ENCODE results near the gene WHRN.

Gene WHRN

DNA sequence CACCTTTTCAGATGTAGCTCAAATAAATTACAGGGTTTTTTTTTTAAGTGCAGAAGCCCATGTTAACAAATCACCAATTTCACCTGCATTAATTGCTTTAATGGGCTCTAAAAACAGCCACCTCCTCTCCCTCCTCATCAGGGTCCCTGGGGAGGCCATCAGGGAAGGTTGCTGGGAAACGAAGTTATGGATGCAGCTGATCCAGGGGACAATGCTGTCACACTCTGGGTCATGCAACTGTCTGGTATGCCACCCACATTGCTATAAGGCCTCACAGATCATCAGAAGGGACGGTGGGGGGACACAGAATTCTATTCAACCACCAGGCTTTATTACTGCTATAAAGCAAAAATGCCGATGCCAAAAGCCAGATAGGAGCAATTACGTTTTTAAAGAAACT, 9.3 kb downstream of the WHRN start:
- no peak overlapping the region for H3K4me3 ChIP-seq
- no peak overlapping the region for H3K27ac ChIP-seq

DNA sequence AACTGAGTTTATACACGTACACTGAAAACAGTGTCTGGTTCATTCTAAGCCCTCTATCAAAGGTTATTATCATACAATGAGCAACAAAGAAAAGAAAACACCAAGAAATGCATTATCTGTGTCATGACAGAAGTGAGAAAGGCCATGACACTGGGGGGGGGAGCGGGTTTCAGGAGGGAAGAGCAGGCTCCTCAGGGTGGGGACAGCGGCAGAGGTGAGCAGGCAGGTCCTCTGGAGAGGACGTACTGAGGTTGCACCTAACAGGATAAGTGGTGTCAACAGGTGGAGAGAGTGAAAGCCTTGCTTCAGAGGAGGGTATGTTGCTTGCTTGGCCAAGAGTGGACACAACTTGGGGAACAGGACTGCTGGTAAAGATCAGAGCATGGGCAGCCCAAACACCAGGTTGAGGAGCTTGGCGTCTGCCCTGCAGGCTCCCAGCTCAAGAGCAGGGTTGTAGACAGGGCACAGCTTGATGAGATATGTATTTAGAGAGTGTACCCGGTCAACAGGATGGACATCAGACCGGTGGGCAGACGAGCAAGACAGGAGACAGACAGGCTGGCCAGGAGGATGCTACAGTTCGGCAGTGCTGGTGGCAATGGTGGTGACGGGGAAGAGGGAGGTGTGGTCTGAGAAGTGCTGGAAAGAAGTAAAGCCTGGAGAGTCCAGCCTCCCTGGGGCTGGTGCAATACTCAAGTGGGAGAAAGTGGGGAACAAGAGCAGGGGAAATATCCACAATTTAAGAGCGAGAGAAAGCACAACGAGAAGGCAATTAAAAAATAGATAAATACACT, 10.3 kb downstream of the WHRN start:
- Histone ChIP-seq H3K27ac (no peak overlapping the region), H3K4me3 (no peak overlapping the region)

DNA sequence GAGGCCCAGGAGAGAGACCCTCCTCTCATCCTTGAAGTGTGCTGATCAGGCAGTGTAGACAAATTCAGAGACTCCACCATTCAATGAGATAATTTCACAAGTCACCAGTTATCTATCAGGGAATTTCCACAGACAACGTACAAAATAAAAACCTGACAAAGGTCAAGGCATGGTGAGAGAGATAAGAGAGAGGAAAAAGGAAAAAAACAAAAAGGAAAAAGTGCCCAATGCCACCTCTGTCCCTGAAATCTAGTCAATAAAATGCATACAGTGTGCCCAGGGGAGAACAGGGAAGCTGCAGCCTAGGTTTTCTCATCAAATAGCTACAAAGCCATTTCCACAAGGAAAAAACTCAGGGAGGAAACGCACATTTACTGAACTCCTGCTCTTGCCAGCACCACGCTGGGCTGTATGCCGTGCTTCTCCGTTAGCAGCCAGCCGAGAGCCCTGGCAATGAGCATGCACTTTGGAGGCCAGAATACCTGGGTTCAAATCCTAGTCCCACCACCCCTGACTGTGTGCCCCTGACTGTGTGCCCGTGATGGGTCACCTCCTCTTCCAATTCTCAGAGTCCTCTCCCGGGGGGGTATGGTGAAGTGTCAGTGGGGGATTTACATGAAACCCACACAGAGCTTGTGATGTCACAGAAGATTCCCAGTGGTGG, 11.6 kb downstream of the WHRN start:
- H3K4me3 ChIP-seq = no peak overlapping the region
- H3K27ac ChIP-seq = no peak overlapping the region

DNA sequence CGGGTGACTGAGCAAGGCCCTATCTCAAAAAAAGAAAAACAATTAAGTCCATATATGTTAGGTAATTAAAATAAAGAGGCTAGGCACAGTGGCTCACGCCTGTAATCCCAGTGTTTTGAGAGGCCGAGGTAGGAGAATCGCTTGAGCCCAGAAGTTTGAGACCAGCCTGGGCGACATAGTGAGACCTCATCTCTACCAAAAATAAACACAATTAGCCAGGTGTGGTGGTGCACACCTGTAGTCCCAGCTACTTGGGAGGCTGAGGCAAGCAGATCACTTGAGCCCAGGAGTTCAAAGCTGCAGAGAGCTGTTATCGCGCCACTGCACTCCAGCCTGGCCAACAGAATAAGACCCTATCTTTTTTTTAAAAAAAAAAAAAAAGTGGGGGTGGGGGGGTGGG, 12.3 kb downstream of the WHRN start:
- no peak overlapping the region for H3K4me3 ChIP-seq
- H3K27ac ChIP-seq = no peak overlapping the region

DNA sequence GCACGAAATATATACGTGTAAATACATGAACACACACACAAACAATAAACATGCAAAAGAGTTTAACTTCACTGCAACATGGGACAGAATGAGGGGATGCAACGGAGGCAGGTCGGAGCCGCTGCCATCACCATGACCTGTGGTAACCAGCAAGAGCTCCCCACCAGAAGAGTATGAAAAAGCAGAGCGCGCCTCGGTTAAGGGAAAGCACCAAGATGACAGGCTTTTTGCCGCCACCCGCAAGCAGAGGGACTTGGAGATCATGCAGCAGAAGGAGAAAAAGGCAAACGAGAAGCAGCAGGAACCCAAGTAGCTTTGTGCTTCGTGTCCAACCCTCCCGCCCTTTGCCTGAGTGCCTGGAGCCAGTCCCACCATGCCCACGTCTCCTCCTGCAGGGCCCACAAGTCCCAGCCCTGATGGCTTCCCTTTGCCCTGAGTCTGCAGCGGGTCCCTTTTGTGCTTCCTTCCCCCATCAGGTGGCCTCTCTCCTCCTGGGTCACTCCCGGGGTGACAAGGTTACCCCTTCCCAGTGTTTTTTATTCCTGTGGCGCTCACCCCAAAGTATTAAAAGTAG, 13.8 kb downstream of the WHRN start:
- Histone ChIP-seq H3K27ac (no peak overlapping the region), H3K4me3 (no peak overlapping the region)

DNA sequence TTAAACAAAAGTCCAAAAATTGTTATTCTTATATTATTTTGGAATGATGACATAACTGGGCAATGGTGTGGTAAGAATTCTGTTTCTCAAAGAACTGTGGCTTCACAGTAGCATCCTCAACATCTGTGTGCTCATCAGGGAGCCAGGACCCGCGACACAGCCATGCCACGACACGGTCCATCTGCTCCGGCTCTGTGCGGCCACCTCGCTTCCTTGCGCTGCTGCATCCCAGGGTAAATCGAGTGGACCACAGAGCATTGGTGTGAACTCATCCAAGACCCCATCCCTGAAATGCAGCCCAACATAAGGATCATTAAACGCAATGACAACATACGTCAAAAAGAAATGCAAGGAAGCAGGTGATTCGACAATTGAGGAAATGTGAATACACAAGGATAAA, 15.3 kb downstream of the WHRN start:
- no peak overlapping the region for H3K4me3 ChIP-seq
- no peak overlapping the region for H3K27ac ChIP-seq

DNA sequence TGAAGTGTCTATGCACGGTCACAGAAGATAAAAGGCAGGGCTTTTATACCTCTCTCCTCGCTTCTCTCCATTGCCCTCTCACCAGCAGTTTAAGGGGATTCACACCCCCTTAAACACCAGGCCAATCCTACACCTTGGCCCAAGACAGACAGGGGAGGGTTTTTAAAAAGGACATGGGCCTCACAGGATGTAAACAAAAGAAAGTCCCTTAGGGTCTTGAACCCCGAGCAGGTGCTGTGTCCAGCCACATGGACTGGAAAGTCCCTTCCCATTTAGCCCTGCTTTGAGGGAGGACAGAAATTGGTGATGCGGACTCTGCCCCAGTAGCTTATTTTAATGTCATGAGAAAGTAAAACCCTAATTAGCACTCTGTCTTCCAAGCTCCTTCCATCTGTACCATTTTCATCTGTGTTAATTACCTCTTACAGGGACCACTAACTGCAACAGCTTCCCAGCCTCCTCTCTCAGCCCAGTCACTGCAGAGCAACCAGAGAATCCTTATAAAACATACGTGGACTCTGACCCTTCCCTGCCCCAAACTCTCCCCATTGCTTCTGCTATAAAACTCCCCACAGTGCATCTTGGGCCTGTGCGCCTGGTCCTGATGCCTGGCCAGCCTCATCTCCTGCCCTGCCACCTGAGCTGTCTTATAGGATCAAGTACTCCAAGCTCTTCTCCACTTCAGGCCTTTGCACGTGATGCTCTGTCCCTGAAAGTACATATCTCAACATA, 16.7 kb downstream of the WHRN start:
- no peak overlapping the region for H3K27ac ChIP-seq
- H3K4me3 ChIP-seq = no peak overlapping the region

DNA sequence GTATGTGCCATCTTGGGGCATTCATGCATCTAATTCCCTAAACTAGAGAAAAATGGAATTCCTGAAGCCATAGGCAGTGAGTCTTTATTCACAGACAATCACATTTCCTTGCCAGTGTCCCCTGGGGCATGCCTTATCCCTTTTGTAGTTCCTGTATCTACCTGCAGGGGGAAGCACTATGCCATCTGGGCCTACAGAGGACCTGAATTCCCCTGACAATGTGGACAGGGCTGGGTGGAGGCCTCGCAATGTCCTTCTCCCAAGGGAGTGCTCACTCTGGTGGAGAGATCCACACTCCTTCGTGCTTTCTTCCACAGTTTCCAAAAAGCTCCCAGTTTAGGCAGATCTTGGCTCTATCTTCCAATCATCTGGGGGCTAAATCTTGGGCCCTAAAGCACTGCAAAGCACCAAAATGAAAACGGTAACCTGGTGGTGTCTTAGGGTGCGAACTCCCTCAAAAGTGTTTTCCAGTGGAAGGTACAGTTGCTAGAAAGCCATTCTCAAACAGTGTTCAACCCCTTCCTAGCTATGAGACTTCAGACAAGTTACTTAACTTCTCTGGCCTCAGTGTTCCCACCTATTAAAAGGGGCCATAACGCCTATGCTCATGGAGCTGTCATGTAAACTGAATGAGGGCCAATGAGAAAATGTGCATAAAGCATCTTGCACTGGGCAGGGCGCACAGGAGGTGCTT, 17.5 kb downstream of the WHRN start:
- no peak overlapping the region for H3K27ac ChIP-seq
- no peak overlapping the region for H3K4me3 ChIP-seq

DNA sequence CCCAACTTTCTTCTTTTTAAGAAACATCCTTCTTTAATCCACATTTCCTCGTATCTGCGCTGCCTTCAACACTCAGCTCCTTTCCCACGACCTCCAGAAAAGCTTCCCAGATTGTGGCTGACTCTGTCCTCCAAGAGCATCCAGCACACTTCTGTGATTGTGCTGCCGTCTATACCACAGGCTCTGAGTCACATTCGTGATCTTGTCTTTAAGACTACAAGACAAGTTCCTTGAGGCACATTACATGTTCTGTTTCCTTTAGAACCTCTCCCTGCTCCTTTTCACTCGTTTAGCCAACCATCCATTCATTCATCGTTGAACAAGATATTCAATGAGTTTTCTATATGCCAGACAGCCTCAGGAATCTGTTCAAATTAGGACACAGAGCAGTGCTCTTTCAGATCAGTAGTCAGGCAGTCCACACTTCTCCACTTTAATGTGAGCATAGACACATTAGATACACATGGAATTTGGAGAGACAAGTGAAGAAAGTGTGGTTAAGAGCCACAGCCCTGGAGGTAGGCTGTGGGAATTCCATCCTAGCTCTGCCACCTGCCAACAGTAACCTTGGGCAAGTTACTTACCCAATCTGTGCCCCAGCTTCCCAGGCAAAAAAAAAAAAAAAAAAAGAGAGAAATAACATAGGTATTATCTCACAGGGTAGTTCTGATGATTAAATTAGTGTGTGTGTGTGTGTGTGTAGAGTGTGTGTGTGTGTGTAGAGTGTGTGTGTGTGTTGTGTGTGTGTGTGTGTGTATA, 18.9 kb downstream of the WHRN start:
- Histone ChIP-seq H3K4me3 (no peak overlapping the region), H3K27ac (no peak overlapping the region)

DNA sequence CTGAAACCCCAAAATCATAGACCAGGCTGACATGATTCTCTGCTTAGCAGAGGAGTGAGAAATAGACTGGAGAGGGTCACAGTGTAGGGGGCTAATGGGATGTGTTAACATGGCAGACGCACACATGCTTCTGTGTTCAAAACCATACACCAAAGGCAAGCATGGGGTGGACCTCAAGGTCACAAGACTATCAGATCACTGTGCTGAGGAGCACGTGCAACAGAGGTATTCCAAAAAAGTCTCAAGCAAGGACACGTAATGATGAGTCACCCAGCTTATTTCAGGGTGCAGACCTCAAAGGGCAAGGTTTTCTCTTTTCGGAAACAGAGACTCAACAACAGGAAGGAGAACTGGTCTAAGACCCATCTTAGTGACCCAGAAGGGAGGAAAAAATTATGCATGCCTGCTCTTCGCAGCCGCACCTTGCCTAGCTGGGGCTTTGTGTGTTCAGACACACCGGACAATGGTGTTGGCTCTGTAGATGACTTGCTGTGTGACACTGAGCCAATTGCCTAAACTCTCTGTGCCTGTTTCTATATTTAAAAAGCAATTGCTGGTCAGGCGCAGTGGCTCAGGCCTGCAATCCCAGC, 20.3 kb downstream of the WHRN start:
- Histone ChIP-seq H3K27ac (peak overlapping the region in 4 of 21 experiments; percentile 27 to 58 (median 38)), H3K4me3 (no peak overlapping the region)

DNA sequence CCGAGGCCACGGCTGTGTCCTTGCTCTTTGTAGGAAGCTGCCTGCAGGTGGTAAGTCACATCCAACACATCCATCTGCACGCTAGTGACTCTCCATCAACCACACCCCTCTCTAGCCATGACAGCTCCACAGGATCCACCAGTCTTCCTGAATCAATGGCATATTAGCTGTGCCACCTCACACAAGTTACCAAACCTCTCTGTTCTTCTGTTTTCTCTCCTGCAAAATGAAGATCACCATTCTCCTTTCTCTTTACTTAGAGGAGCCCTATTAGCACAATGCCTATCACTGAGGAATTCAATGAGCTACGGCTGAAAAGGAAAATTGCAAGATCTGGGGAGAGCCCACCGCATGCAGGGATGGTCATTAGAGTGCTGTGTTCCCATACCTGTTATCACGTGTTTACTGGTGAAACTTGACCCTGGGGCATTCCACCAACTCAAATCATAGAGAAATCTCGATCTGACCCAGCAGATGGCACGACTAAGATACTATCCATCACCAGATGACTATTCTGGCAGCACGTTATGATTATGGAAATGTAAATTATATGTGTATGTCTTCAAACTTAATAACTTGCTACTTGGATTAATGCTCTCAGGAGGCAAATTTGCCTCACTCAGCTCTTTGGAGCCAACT, 20.9 kb downstream of the WHRN start:
- Histone ChIP-seq H3K4me3 (no peak overlapping the region), H3K27ac (peak overlapping the region in 1 of 21 experiments; percentile 58)

DNA sequence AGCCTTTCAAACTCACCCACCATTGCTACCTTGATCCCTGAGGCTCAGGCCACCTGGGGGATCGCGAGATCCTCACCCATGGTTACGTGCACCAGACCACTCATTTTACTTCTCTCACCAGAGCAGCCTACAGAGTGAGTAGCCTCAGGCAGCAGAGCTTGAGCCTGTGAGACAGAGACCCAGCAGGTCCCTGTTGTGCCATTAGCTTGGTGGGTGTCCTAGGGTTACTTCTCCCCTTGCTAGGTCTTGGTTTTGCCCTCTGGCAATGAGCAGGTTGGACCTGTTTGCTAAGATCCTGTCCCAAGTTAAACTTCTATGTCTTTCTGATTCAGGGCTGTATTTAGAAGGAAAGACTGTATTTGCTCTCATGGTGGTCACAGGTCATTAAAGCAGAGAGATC, 21.8 kb downstream of the WHRN start:
- Histone ChIP-seq H3K4me3 (no peak overlapping the region), H3K27ac (no peak overlapping the region)

DNA sequence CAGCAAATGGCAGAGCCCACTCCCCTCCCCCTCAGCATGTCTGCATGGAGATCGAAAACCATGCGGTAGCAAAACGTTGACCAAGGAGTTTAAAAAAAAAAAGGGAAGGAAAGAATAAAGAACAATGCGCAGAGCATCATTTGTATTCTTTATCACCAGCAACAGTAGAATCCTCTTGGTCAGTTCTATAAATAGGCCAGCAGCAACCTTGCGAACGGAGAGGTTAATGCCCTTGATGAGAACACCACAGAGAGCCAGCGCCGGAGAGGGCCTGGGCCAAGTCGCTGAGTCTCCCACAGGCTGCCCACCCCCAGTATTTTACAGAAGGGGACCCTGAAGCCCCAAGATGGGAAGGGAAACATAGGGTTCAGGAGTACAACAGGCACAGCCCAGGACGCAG, 22.7 kb downstream of the WHRN start:
- H3K27ac ChIP-seq = no peak overlapping the region
- H3K4me3 ChIP-seq = no peak overlapping the region

DNA sequence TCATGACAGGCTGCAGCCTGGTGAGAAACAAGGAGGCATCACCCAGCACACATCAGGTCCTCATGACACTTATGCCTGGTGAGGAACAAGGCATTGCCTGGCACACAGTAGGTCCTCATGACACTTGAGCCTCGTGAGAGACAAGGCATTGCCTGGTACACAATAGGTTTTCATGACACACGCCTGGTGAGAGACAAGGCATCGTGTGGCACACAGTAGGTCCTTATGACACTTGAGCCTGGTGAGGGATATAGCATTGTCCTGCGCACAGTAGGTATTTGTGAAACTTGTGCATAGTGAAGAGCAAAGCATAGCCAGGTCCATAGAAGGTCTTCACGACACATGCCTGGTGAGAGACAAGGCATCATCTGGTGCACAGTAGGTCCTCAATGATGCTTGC, 23.5 kb downstream of the WHRN start:
- no peak overlapping the region for H3K4me3 ChIP-seq
- H3K27ac ChIP-seq = no peak overlapping the region

DNA sequence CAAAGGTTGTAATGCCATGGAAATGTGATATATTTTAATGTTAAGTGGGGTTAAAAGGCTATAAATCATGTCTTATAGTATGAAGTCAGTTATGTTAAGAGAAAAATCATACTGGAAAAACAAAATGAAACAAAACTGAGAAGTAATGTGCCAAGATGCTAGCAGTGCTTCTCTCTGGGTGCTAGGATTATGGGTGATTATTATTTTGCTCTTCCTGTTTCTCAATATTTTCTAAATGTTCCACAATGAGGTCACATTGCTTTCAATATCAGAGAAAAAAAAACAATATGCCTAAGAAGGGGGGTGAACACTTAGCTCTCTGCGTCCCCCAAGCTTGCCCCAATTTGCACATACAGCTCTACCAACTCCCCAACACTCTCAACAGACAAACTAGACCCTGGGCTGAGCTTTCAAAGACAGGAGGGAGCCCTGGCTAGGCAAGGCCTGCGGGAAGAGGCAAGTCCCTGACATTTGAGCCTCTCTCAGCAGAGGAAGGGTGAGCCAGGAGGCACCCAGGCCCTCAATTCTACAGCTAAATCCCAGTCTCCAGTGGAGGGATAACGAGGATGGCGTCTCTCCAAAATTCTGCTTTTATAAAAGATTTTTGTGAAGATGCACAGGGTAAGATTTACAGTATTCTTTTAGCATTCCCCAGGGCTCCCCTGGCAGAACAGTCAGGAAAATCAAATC, 24.4 kb downstream of the WHRN start:
- Histone ChIP-seq H3K4me3 (no peak overlapping the region), H3K27ac (no peak overlapping the region)

DNA sequence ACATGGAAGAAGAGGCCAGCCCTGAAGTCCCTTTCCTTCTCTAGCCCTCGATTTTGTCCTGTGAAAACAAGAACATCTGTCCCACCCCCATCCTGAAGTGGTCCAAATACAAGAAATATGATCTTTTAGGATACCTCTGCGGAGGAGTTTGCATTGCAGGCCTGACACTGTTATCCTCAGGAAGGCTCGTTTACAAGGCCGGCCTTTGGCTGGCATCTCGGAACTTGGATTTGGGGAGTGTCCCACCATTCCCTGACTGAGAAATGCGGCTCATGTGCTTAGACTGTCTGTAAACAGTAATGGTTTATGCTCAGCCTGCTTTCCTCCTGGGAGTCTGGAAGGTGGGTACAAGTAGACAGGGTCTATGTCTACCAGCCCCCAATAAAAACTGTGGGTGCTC, 26.4 kb downstream of the WHRN start:
- Histone ChIP-seq H3K4me3 (no peak overlapping the region), H3K27ac (no peak overlapping the region)

DNA sequence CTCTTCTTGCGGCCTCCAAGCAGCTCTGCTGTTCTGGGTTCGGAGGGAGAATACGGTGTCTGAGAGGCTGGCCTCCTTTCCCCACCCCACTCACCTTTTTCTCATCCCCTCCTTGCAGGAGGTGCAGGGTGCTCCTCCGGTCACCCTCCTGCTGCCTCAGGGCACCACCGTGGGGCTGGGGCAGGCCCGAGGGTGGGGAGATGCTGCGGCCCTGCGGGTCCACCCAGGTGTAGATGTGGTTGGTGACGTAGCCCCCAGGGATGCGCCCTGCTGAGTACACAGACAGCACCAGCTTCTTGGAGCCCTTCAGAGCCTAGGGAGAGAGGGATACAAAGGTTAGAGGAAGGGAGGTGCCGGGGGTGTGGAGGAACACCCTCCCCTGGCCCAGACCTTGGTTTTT, 26.8 kb downstream of the WHRN start:
- H3K27ac ChIP-seq = no peak overlapping the region
- H3K4me3 ChIP-seq = no peak overlapping the region

DNA sequence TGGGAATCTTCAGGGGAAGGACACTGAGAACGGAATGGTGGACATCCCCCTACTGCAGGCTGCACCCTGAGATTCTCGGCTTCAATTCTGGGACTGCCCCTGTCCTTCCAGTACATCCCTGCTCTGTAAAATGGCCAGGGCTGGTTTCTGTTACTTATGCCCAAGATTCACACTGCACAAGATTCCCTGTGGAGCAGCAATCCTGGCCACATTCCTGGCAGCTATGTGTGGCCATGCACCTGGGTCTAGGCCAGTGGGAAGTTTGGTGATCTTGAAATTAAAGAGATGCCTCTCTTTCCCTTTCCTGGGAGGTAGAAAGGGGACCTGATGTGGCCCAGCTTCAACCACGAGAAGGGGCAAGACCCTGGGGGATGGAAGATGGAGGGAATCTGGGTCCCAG, 27.6 kb downstream of the WHRN start:
- Histone ChIP-seq H3K4me3 (no peak overlapping the region), H3K27ac (no peak overlapping the region)
